HepG2 (cell line): ENCODE measurements around the gene POLDIP3. TPM values are rescaled to one million over a fixed set of nuclear protein-coding genes. Genes with fewer than 3 reads are reported as not detected.

Experiments
- ARID3A ChIP-seq: IDR thresholded peaks from 2 replicates; pipeline ENCODE4 v1.6.1; 2012; ENCODE audit warnings: low read depth, low read length, improper control_type of control experiment
- CHD2 ChIP-seq: IDR thresholded peaks from 2 replicates; pipeline ENCODE4 v1.6.1; 2011; ENCODE audit warnings: low read depth, low read length, improper control_type of control experiment
- FOXC1 ChIP-seq: sonication (generic); formaldehyde crosslinking; IDR thresholded peaks from 2 replicates; pipeline ENCODE4 v1.8.0; 2022; ENCODE audit warnings: mild to moderate bottlenecking, missing genetic modification reagents, borderline replicate concordance
- GZF1 ChIP-seq: sonication (generic); formaldehyde crosslinking; IDR thresholded peaks from 2 replicates; pipeline ENCODE4 v1.5.1; 2020; ENCODE audit warnings: mild to moderate bottlenecking, missing genetic modification reagents
- HOXA3 ChIP-seq: sonication (generic); formaldehyde crosslinking; IDR thresholded peaks from 2 replicates; pipeline ENCODE4 v1.5.0; 2020; ENCODE audit warnings: missing genetic modification reagents
- KDM3A ChIP-seq: IDR thresholded peaks from 2 replicates; pipeline ENCODE4 v1.6.1; 2018; ENCODE audit warnings: low read depth, missing compliant biosample characterization
- NFE2 ChIP-seq: sonication (generic); formaldehyde crosslinking; IDR thresholded peaks from 2 replicates; pipeline ENCODE4 v1.4.0; 2020; ENCODE audit warnings: missing genetic modification reagents
- NFYB ChIP-seq: sonication (generic); formaldehyde crosslinking; IDR thresholded peaks from 2 replicates; pipeline ENCODE4 v1.4.0; 2020; ENCODE audit warnings: missing genetic modification reagents
- PRDM15 ChIP-seq: sonication (generic); formaldehyde crosslinking; IDR thresholded peaks from 2 replicates; pipeline ENCODE4 v1.4.0; 2020; ENCODE audit warnings: missing genetic modification reagents
- REST ChIP-seq, 2 experiments: IDR thresholded peaks; 2 replicates each; pipeline ENCODE4 v1.6.1; 2011 to 2012; ENCODE audit warnings: low read length in 2 of 2, borderline replicate concordance in 1 of 2, low read depth in 1 of 2, mild to moderate bottlenecking in 1 of 2, moderate library complexity in 1 of 2
- SMAD3 ChIP-seq: sonication (generic); formaldehyde crosslinking; IDR thresholded peaks from 2 replicates; pipeline ENCODE4 v1.4.0; 2020; ENCODE audit warnings: missing genetic modification reagents
- SNAPC5 ChIP-seq: sonication (generic); formaldehyde crosslinking; IDR thresholded peaks from 2 replicates; pipeline ENCODE4 v1.8.1; 2023; ENCODE audit warnings: mild to moderate bottlenecking, missing genetic modification reagents, borderline replicate concordance
- ZFX ChIP-seq: sonication (generic); formaldehyde crosslinking; IDR thresholded peaks from 2 replicates; pipeline ENCODE4 v1.4.0; 2020; ENCODE audit warnings: mild to moderate bottlenecking, low read depth, missing genetic modification reagents, moderate library complexity
- ZMAT3 ChIP-seq: sonication (generic); formaldehyde crosslinking; conservative IDR thresholded peaks from 2 replicates; pipeline ENCODE4 v1.7.0; 2021; ENCODE audit warnings: missing genetic modification reagents
- ZMYM2 ChIP-seq: sonication (generic); formaldehyde crosslinking; IDR thresholded peaks from 2 replicates; pipeline ENCODE4 v1.8.0; 2022; ENCODE audit warnings: mild to moderate bottlenecking, missing genetic modification reagents
- ZNF136 ChIP-seq: sonication (generic); formaldehyde crosslinking; IDR thresholded peaks from 2 replicates; pipeline ENCODE4 v1.8.1; 2022; ENCODE audit warnings: low read depth, mild to moderate bottlenecking, moderate library complexity, missing genetic modification reagents
- ZNF143 ChIP-seq: sonication (generic); formaldehyde crosslinking; IDR thresholded peaks from 2 replicates; pipeline ENCODE4 v1.4.0; 2020; ENCODE audit warnings: missing genetic modification reagents
- ZNF20 ChIP-seq: sonication (generic); formaldehyde crosslinking; IDR thresholded peaks from 2 replicates; pipeline ENCODE4 v1.4.0; 2020; ENCODE audit warnings: mild to moderate bottlenecking, moderate library complexity, missing genetic modification reagents
- ZNF232 ChIP-seq: sonication (generic); formaldehyde crosslinking; IDR thresholded peaks from 2 replicates; pipeline ENCODE4 v1.4.0; 2020; ENCODE audit warnings: missing genetic modification reagents, borderline replicate concordance
- ZNF264 ChIP-seq: sonication (generic); formaldehyde crosslinking; IDR thresholded peaks from 2 replicates; pipeline ENCODE4 v1.4.0; 2020; ENCODE audit warnings: missing genetic modification reagents
- ZNF556 ChIP-seq: sonication (generic); formaldehyde crosslinking; IDR thresholded peaks from 2 replicates; pipeline ENCODE4 v1.4.0; 2020; ENCODE audit warnings: mild to moderate bottlenecking, missing genetic modification reagents, borderline replicate concordance
- ZNF644 ChIP-seq: IDR thresholded peaks from 2 replicates; pipeline ENCODE4 v1.6.1; 2016; ENCODE audit warnings: low read depth
- ZNF740 ChIP-seq: sonication (generic); formaldehyde crosslinking; IDR thresholded peaks from 2 replicates; pipeline ENCODE4 v1.4.0; 2020; ENCODE audit warnings: missing genetic modification reagents
- polyA plus RNA-seq, 8 experiments: library from polyadenylated mRNA; depleted of rRNA in 3 of 8; stranded (reverse) in 7 of 8; unstranded in 1 of 8; fragments of >200 nt; fragmentation: Illumina TruSeq in 4 of 8; extraction: Trizol in 4 of 8; gene quantifications; 2 replicates each; pipeline versions ENCODE4 v1.2.1 to v1.2.3, GENCODE V29; 2011 to 2016; ENCODE audit warnings: low read depth in 4 of 8, missing spikeins in 1 of 8, mixed read lengths in 1 of 8; ENCODE audit not compliant: insufficient read depth in 1 of 8
- total RNA-seq, 5 experiments: library from RNA; depleted of rRNA; stranded (reverse); fragments of >200 nt; fragmentation: Illumina TruSeq; extraction: Trizol; gene quantifications; 2 replicates each; pipeline ENCODE4 v1.2.3, GENCODE V29; 2016; ENCODE audit warnings: low read depth in 1 of 5

The POLDIP3 gene
- total and polyA plus RNA-seq, 2 of the 13 experiments (the other 11 are each of a cell fraction or from before 2014, with no cell fraction given), result 45.8 to 47.4 TPM

- peak; percentile 54 for TF ChIP-seq PRDM15 (CRISPR knock-in tag)
- TF ChIP-seq ARID3A, result no peak
- TF ChIP-seq ZNF136 (CRISPR knock-in tag), result no peak
- no peak for TF ChIP-seq ZNF556
- TF ChIP-seq FOXC1 (CRISPR knock-in tag), result no peak
- TF ChIP-seq ZNF644 (CRISPR knock-in tag), result no peak
- peak; percentile 90 for TF ChIP-seq ZNF232 (CRISPR knock-in tag)
- peak; percentile 45; the same call in 1 of the 2 replicates for TF ChIP-seq HOXA3 (CRISPR knock-in tag)
- no peak for TF ChIP-seq KDM3A
- TF ChIP-seq SNAPC5 (CRISPR knock-in tag), result no peak
- TF ChIP-seq ZFX (CRISPR knock-in tag), result no peak
- no peak for TF ChIP-seq ZMYM2
- no peak for TF ChIP-seq NFYB (CRISPR knock-in tag)
- TF ChIP-seq ZNF264 (CRISPR knock-in tag), result peak; percentile 65; the same call in 1 of the 2 replicates
- TF ChIP-seq GZF1 (CRISPR knock-in tag), result no peak
- TF ChIP-seq ZNF20 (CRISPR knock-in tag), result no peak
- no peak for TF ChIP-seq ZNF143 (CRISPR knock-in tag)
- TF ChIP-seq REST (IDR thresholded peaks at IDR 0.05; ENCODE audit: borderline replicate concordance in 1 of 2, low read depth in 1 of 2, low read length in 2 of 2), result no peak
- no peak for TF ChIP-seq NFE2 (CRISPR knock-in tag)
- no peak for TF ChIP-seq SMAD3 (CRISPR knock-in tag)
- no peak for TF ChIP-seq ZNF740 (CRISPR knock-in tag)
- TF ChIP-seq ZMAT3 (CRISPR knock-in tag), result peak; percentile 57; the same call in 1 of the 2 replicates
- no peak for TF ChIP-seq CHD2
Measured at GRCh38 chr22:42536166-42536565, 78.5 kb downstream of the POLDIP3 start (continued).
